GM23248 (cell line): ENCODE measurements around the gene ANKRD12. TPM values are rescaled to one million over a fixed set of nuclear protein-coding genes. Genes with fewer than 3 reads are reported as not detected.

ENCODE experiments used
- DNase-seq: peaks from one replicate; pipeline ENCODE4 v3.0.0-alpha.2; 2015
- H2AFZ ChIP-seq: fragments of 200-600 bp; sonication (generic); 2 replicates; pipeline ENCODE4 v1.6.1; 2016; ENCODE audit warnings: antibody characterized with exemption
- H3F3A ChIP-seq: fragments of 200-600 bp; sonication (generic); 2 replicates; pipeline ENCODE4 v1.6.1; 2016; ENCODE audit warnings: mild to moderate bottlenecking, antibody characterized with exemption, mixed run types; ENCODE audit not compliant: insufficient read depth
- H3K27ac ChIP-seq: fragments of 200-600 bp; sonication (generic); 2 replicates; pipeline ENCODE4 v1.5.1; 2016; ENCODE audit warnings: mild to moderate bottlenecking
- H3K27me3 ChIP-seq: fragments of 200-600 bp; sonication (generic); replicated peaks from 2 replicates; pipeline ENCODE4 v1.6.1; 2016; ENCODE audit warnings: mild to moderate bottlenecking; ENCODE audit not compliant: insufficient read depth
- H3K36me3 ChIP-seq: fragments of 200-600 bp; sonication (generic); 2 replicates; pipeline ENCODE4 v1.6.1; 2016; ENCODE audit warnings: low read depth, mild to moderate bottlenecking
- H3K4me1 ChIP-seq: fragments of 200-600 bp; sonication (generic); 2 replicates; pipeline ENCODE4 v1.6.1; 2016; ENCODE audit warnings: mild to moderate bottlenecking; ENCODE audit not compliant: insufficient read depth
- H3K4me2 ChIP-seq: fragments of 200-600 bp; sonication (generic); one replicate; pipeline ENCODE4 v1.6.1; 2016; ENCODE audit warnings: mild to moderate bottlenecking; ENCODE audit not compliant: unreplicated experiment
- H3K4me3 ChIP-seq: fragments of 200-600 bp; sonication (generic); 2 replicates; pipeline ENCODE4 v1.5.1; 2016; ENCODE audit warnings: mild to moderate bottlenecking
- H3K79me2 ChIP-seq: fragments of 200-600 bp; sonication (generic); 2 replicates; pipeline ENCODE4 v1.6.1; 2016; ENCODE audit warnings: mild to moderate bottlenecking; ENCODE audit not compliant: insufficient read depth
- H3K9ac ChIP-seq: fragments of 200-600 bp; sonication (generic); 2 replicates; pipeline ENCODE4 v1.6.1; 2016; ENCODE audit warnings: mild to moderate bottlenecking
- H3K9me2 ChIP-seq: fragments of 200-600 bp; sonication (generic); 2 replicates; pipeline ENCODE4 v1.6.1; 2016; ENCODE audit warnings: mixed run types, mild to moderate bottlenecking, moderate library complexity; ENCODE audit not compliant: insufficient read depth
- H3K9me3 ChIP-seq: fragments of 200-600 bp; sonication (generic); one replicate; pipeline ENCODE4 v1.6.1; 2017; ENCODE audit warnings: low read depth
- H4K20me1 ChIP-seq: fragments of 200-600 bp; sonication (generic); 2 replicates; pipeline ENCODE4 v1.6.0; 2016; ENCODE audit not compliant: insufficient read depth
- EZH2 ChIP-seq: fragments of 200-600 bp; sonication (generic); IDR thresholded peaks from 2 replicates; pipeline ENCODE4 v1.6.1; 2018; ENCODE audit warnings: antibody characterized with exemption, mild to moderate bottlenecking; ENCODE audit not compliant: insufficient read depth, poor library complexity, severe bottlenecking
- EZH2phosphoT487 ChIP-seq: fragments of 200-600 bp; sonication (generic); IDR thresholded peaks from 2 replicates; pipeline ENCODE4 v1.6.1; 2018; ENCODE audit warnings: antibody characterized with exemption, moderate library complexity, mild to moderate bottlenecking, low read depth; ENCODE audit not compliant: insufficient read depth
- WGBS, 2 experiments: methylation state at CpG; one replicate each; pipeline ENCODE4 v1.1.6; 2015 to 2017; ENCODE audit warnings: low lambda C conversion rate in 2 of 2, low coverage in 1 of 2; ENCODE audit errors: missing lambda C conversion rate in 2 of 2; 5-methylcytosine and 5-hydroxymethylcytosine counted together
- in situ Hi-C: fragments of 300-500 bp; cut with MboI; formaldehyde crosslinking; loops from 2 replicates; pipeline ENCODE4 v1.15.0; 2020
- polyA plus RNA-seq: library from polyadenylated mRNA; unstranded; fragments of >200 nt; fragmentation: Nextera tagmentation; extraction: Ambion mirVana; gene quantifications from 2 replicates; pipeline ENCODE4 v1.2.1, GENCODE V29; 2016
- total RNA-seq: library from RNA; depleted of rRNA; stranded (reverse); fragments of >200 nt; shearing (Covaris generic); gene quantifications from 2 replicates; pipeline ENCODE4 v1.2.3, GENCODE V29; 2014

ANKRD12 gene
- total and polyA plus RNA-seq, 2 experiments from 2014 or later, result 16.5 to 34.8 TPM

- Histone ChIP-seq H3K79me2 (peaks cover 100% of the 10 kb centered on the region), H3K9me3 (no peaks in the 10 kb centered on the region), H3K4me2 (peak overlapping the region; percentile 67), H3F3A (peaks cover 8% of the 10 kb centered on the region; the same call in 1 of the 2 replicates), H3K36me3 (no peaks in the 10 kb centered on the region), H3K9ac (peak overlapping the region; percentile 47; the same call in 1 of the 2 replicates), H3K9me2 (no peaks in the 10 kb centered on the region), H3K4me3 (no peak overlapping the region), H2AFZ (no peak overlapping the region), H4K20me1 (peaks cover 14% of the 10 kb centered on the region; the same call in 1 of the 2 replicates), H3K27me3 (no peaks in the 10 kb centered on the region), H3K27ac (peak overlapping the region; percentile 48; the same call in 1 of the 2 replicates), H3K4me1 (peaks cover 26% of the 10 kb centered on the region; the same call in 1 of the 2 replicates)
- 3 to 6% methylated on average over 1 of the region's 1 CpG for WGBS, 2 experiments
- DNase-seq, result no peak
- TF ChIP-seq EZH2, result no peak
- no peak for TF ChIP-seq EZH2phosphoT487
- in situ Hi-C loops, result no loop called here
Measured at GRCh38 chr18:9148203-9148552, 11.6 kb downstream of the ANKRD12 start.

- WGBS, 2 experiments, result 97 to 100% methylated on average over 5 of the region's 5 CpGs
- H3K4me3 ChIP-seq, result no peak overlapping the region
- H2AFZ ChIP-seq, result no peak overlapping the region
- no peak overlapping the region for H3K4me2 ChIP-seq
- H3K79me2 ChIP-seq, result peaks cover 100% of the 10 kb centered on the region
- H3F3A ChIP-seq, result peaks cover 8% of the 10 kb centered on the region; the same call in 1 of the 2 replicates
- peaks cover 18% of the 10 kb centered on the region; the same call in 1 of the 2 replicates for H4K20me1 ChIP-seq
- H3K9me2 ChIP-seq, result no peaks in the 10 kb centered on the region
- H3K36me3 ChIP-seq, result no peaks in the 10 kb centered on the region
- H3K9ac ChIP-seq, result no peak overlapping the region
- H3K27ac ChIP-seq, result no peak overlapping the region
- no peaks in the 10 kb centered on the region for H3K9me3 ChIP-seq
- TF ChIP-seq EZH2 (no peak), EZH2phosphoT487 (no peak)
- in situ Hi-C loops, result no loop called here
- DNase-seq, result no peak
- H3K27me3 ChIP-seq, result no peaks in the 10 kb centered on the region
- H3K4me1 ChIP-seq, result peaks cover 26% of the 10 kb centered on the region; the same call in 1 of the 2 replicates
Measured at GRCh38 chr18:9150121-9150520, 13.5 kb downstream of the ANKRD12 start.

DNA sequence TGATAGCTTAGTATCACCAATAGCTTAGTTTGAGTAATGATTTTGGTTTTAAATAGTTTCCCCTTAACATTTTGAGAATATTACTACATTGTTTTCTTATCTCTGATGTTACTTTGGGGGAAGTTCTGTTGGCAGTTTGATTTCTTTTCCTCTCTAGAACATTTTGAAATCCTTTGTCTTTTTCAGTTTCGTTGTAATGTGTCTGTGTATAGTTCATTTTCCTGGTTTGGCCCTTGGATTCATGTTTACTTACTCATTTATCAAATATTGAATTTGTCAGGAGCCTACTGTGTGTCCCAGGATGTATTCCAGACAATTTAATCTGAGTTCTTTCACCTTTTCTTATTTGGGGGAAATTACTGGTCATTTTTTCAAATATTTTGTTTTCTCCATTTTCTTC lies 16.7 kb downstream of the ANKRD12 start:
- peaks cover 22% of the 10 kb centered on the region for H4K20me1 ChIP-seq

GRCh38 chr18:9156604-9157249 lies 20.1 kb downstream of the ANKRD12 start:
- Histone ChIP-seq H3K79me2 (peaks cover 100% of the 10 kb centered on the region), H3F3A (no peaks in the 10 kb centered on the region), H3K9ac (no peak overlapping the region), H2AFZ (no peak overlapping the region), H3K36me3 (no peaks in the 10 kb centered on the region), H3K27ac (no peak overlapping the region), H3K4me1 (no peaks in the 10 kb centered on the region), H3K9me3 (no peaks in the 10 kb centered on the region), H3K27me3 (no peaks in the 10 kb centered on the region), H3K4me3 (no peak overlapping the region), H3K4me2 (no peak overlapping the region), H3K9me2 (no peaks in the 10 kb centered on the region), H4K20me1 (peaks cover 18% of the 10 kb centered on the region)
- DNase-seq, result no peak
- 95 to 98% methylated on average over 4 of the region's 4 CpGs for WGBS, 2 experiments
- TF ChIP-seq EZH2 (no peak), EZH2phosphoT487 (no peak)
- in situ Hi-C loops, result no loop called here

More for the DNA sequence above, 16.7 kb downstream of the ANKRD12 start:
- Histone ChIP-seq H3K9ac (no peak overlapping the region), H3F3A (no peaks in the 10 kb centered on the region), H3K79me2 (peaks cover 100% of the 10 kb centered on the region), H3K9me2 (no peaks in the 10 kb centered on the region), H3K9me3 (no peaks in the 10 kb centered on the region), H3K36me3 (no peaks in the 10 kb centered on the region), H3K4me2 (no peak overlapping the region), H3K27me3 (no peaks in the 10 kb centered on the region), H3K27ac (no peak overlapping the region), H2AFZ (no peak overlapping the region), H3K4me3 (no peak overlapping the region), H3K4me1 (0 out of 2 replicates have a peak, but pooled peaks cover under 1% of the 10 kb centered on the region)
- no peak for DNase-seq
- WGBS, 2 experiments, result 44 to 77% methylated on average over 1 of the region's 1 CpG
- in situ Hi-C loops, result no loop called here
- no peak for TF ChIP-seq EZH2
- TF ChIP-seq EZH2phosphoT487, result no peak
